Astrocyte (in vitro differentiated cells and primary cell): ENCODE measurements around the gene DHRS7B. TPM values are rescaled to one million over a fixed set of nuclear protein-coding genes. Genes with fewer than 3 reads are reported as not detected.

Experiments
- DNase-seq: peaks from one replicate; pipeline ENCODE4 v3.0.0-alpha.2; 2010; ENCODE audit warnings: low read depth
- FAIRE-seq: peaks from 2 replicates; lab custom pipeline; 2011; peaks lifted over from hg19 to GRCh38; lab: Jason Lieb, UNC
- H2AFZ ChIP-seq: 2 replicates; pipeline ENCODE4 v1.6.0; 2012; ENCODE audit warnings: low read depth, low read length, inconsistent platforms
- H3K27ac ChIP-seq: 2 replicates; pipeline ENCODE4 v1.5.1; 2011; ENCODE audit warnings: low read depth, low read length, inconsistent platforms
- H3K27me3 ChIP-seq: 2 replicates; pipeline ENCODE4 v1.6.0; 2011; ENCODE audit warnings: low read length, inconsistent platforms; ENCODE audit not compliant: insufficient read depth
- H3K36me3 ChIP-seq: 2 replicates; pipeline ENCODE4 v1.5.1; 2011; ENCODE audit warnings: low read length, inconsistent platforms; ENCODE audit not compliant: insufficient read depth
- H3K4me1 ChIP-seq: 2 replicates; pipeline ENCODE4 v1.5.1; 2011; ENCODE audit warnings: low read length, inconsistent platforms; ENCODE audit not compliant: insufficient read depth
- H3K4me2 ChIP-seq: 2 replicates; pipeline ENCODE4 v1.6.0; 2012; ENCODE audit warnings: low read length, inconsistent platforms
- H3K4me3 ChIP-seq: 2 replicates; pipeline ENCODE4 v1.5.1; 2011; ENCODE audit warnings: low read depth, mild to moderate bottlenecking, low read length, inconsistent platforms; ENCODE audit not compliant: insufficient read depth
- H3K79me2 ChIP-seq: 2 replicates; pipeline ENCODE4 v1.6.0; 2012; ENCODE audit warnings: mild to moderate bottlenecking, low read length, inconsistent platforms; ENCODE audit not compliant: insufficient read depth
- H3K9ac ChIP-seq: 2 replicates; pipeline ENCODE4 v1.6.0; 2012; ENCODE audit warnings: mild to moderate bottlenecking, low read length, inconsistent platforms
- H3K9me3 ChIP-seq: 2 replicates; pipeline ENCODE4 v1.5.1; 2012; ENCODE audit warnings: low read depth, mild to moderate bottlenecking, low read length, inconsistent platforms; ENCODE audit not compliant: insufficient read depth
- H4K20me1 ChIP-seq: 2 replicates; pipeline ENCODE4 v1.6.0; 2012; ENCODE audit warnings: low read length, inconsistent platforms; ENCODE audit not compliant: insufficient read depth
- H3K27ac Mint-ChIP-seq: one replicate; pipeline ENCODE4 v1.8.0; 2021; ENCODE audit warnings: mild to moderate bottlenecking, mixed read lengths; ENCODE audit not compliant: unreplicated experiment
- H3K27me3 Mint-ChIP-seq: one replicate; pipeline ENCODE4 v1.8.0; 2021; ENCODE audit warnings: low read depth, mixed read lengths; ENCODE audit not compliant: unreplicated experiment
- H3K36me3 Mint-ChIP-seq: one replicate; pipeline ENCODE4 v1.8.0; 2021; ENCODE audit warnings: low read depth, mixed read lengths; ENCODE audit not compliant: unreplicated experiment
- H3K4me1 Mint-ChIP-seq: one replicate; pipeline ENCODE4 v1.8.0; 2021; ENCODE audit warnings: low read depth, mixed read lengths; ENCODE audit not compliant: unreplicated experiment
- H3K4me3 Mint-ChIP-seq: one replicate; pipeline ENCODE4 v1.8.0; 2021; ENCODE audit warnings: mild to moderate bottlenecking, moderate library complexity, mixed read lengths; ENCODE audit not compliant: unreplicated experiment
- H3K9me3 Mint-ChIP-seq: one replicate; pipeline ENCODE4 v1.8.0; 2021; ENCODE audit warnings: mild to moderate bottlenecking, mixed read lengths; ENCODE audit not compliant: unreplicated experiment
- EZH2 ChIP-seq: IDR thresholded peaks from 2 replicates; pipeline ENCODE4 v1.6.1; 2012; ENCODE audit warnings: mild to moderate bottlenecking, low read length, inconsistent platforms; ENCODE audit not compliant: insufficient read depth
- total RNA-seq: library from RNA; stranded (reverse); gene quantifications from 2 replicates; pipeline ENCODE4 v1.2.1, GENCODE V29; 2021
- TF ChIP-seq, protein P1 (sequence below): IDR thresholded peaks from 2 replicates; pipeline ENCODE4 v1.5.1; 2011; ENCODE audit warnings: low read depth, mild to moderate bottlenecking, inconsistent platforms, low read length, moderate library complexity; ENCODE audit not compliant: insufficient read depth

DHRS7B gene
- total RNA-seq, 1 donor from 2014 or later: 15.5 TPM

DNA sequence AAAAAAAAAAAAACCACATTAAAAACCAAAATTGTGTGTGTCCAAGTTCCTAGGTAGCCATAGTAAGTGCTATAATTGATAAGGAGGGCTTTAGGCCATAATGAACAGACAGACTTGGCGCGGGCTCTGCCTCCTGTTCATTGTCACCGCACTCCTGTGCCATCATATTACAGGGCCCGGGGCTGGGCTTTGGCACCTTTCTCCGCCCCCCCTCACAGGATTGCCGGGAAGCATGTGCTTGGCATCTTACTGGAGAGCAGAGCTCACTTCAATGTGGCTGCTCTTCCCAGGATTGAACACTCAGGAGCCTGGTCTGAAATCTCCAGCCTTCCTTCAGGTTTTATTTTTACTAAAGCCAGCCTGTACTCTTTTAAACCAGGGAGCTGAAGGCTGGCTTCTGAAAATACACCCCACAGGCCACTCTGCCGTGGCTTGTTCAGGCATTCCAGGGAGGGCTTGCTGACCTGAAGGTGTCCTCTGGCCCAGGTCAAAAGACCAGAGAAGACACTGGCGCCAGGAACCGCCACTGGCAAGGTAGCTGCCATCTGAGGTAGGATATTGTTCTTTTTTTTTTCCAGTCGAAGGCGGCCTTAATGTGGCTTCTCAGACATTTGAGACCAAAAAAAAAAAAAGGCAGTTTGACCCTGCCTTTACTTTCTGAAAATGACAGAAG, 39.3 kb downstream of the DHRS7B start:
- Histone ChIP-seq H3K9ac (no peak overlapping the region), H3K27me3 (no peaks in the 10 kb centered on the region), H2AFZ (no peak overlapping the region), H3K4me2 (no peak overlapping the region), H4K20me1 (peaks cover 3% of the 10 kb centered on the region), H3K4me3 (no peak overlapping the region), H3K27ac (no peak overlapping the region), H3K4me1 (no peaks in the 10 kb centered on the region), H3K9me3 (no peaks in the 10 kb centered on the region), H3K79me2 (peaks cover 4% of the 10 kb centered on the region), H3K36me3 (no peaks in the 10 kb centered on the region)
- peaks cover 5% of the 10 kb centered on the region for H3K9me3 Mint-ChIP-seq
- FAIRE-seq (no peak), DNase-seq (no peak)
- TF ChIP-seq, protein P1, sequence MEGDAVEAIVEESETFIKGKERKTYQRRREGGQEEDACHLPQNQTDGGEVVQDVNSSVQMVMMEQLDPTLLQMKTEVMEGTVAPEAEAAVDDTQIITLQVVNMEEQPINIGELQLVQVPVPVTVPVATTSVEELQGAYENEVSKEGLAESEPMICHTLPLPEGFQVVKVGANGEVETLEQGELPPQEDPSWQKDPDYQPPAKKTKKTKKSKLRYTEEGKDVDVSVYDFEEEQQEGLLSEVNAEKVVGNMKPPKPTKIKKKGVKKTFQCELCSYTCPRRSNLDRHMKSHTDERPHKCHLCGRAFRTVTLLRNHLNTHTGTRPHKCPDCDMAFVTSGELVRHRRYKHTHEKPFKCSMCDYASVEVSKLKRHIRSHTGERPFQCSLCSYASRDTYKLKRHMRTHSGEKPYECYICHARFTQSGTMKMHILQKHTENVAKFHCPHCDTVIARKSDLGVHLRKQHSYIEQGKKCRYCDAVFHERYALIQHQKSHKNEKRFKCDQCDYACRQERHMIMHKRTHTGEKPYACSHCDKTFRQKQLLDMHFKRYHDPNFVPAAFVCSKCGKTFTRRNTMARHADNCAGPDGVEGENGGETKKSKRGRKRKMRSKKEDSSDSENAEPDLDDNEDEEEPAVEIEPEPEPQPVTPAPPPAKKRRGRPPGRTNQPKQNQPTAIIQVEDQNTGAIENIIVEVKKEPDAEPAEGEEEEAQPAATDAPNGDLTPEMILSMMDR: no peak
- no peak for TF ChIP-seq EZH2
- H3K36me3 Mint-ChIP-seq: peaks cover 4% of the 10 kb centered on the region
- no peak overlapping the region for H3K27ac Mint-ChIP-seq
- peaks cover 20% of the 10 kb centered on the region for H3K4me1 Mint-ChIP-seq
- no peaks in the 10 kb centered on the region for H3K27me3 Mint-ChIP-seq
- no peak overlapping the region for H3K4me3 Mint-ChIP-seq

DNA sequence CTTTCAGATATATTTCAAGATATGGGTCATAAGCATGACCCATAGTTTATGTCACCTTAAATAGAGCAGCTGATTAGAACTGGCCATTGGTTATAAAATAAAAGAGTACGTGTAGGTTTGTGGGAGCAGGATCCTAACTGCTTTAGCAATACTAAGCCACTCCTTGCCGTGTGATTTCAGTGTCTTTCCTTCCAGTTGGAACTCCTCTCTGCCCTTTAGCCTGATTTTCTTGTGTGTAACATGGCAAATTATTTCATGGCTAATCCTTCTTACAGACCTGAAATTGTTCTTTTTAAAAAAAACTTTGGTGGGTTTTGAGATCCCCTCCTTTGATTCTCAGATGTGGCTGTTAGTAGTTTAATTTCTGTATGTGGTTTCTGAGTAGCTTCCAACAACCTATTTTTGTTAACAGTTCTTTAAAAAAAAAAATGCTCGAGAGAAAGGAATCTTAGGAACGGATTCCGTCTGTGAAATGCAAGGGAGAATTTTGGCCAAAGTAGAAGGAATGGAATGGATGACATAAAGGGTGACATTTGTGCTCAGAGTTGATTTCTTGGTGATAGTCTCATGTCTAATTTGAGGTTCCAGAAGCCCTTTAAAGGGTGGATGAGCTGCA, 39.9 kb downstream of the DHRS7B start:
- Histone ChIP-seq H3K36me3 (no peaks in the 10 kb centered on the region), H3K9me3 (no peaks in the 10 kb centered on the region), H3K4me3 (no peak overlapping the region), H3K27me3 (no peaks in the 10 kb centered on the region), H3K9ac (no peak overlapping the region), H2AFZ (no peak overlapping the region), H3K4me2 (no peak overlapping the region), H3K27ac (no peak overlapping the region), H4K20me1 (peaks cover 3% of the 10 kb centered on the region), H3K79me2 (peaks cover 4% of the 10 kb centered on the region), H3K4me1 (no peaks in the 10 kb centered on the region)
- DNase-seq (peak; percentile 66), FAIRE-seq (no peak)
- peaks cover 5% of the 10 kb centered on the region for H3K9me3 Mint-ChIP-seq
- TF ChIP-seq, protein P1: no peak
- TF ChIP-seq EZH2: no peak
- no peak overlapping the region for H3K27ac Mint-ChIP-seq
- peaks cover 6% of the 10 kb centered on the region for H3K36me3 Mint-ChIP-seq
- no peak overlapping the region for H3K4me3 Mint-ChIP-seq
- H3K4me1 Mint-ChIP-seq: peaks cover 16% of the 10 kb centered on the region
- no peaks in the 10 kb centered on the region for H3K27me3 Mint-ChIP-seq

DNA sequence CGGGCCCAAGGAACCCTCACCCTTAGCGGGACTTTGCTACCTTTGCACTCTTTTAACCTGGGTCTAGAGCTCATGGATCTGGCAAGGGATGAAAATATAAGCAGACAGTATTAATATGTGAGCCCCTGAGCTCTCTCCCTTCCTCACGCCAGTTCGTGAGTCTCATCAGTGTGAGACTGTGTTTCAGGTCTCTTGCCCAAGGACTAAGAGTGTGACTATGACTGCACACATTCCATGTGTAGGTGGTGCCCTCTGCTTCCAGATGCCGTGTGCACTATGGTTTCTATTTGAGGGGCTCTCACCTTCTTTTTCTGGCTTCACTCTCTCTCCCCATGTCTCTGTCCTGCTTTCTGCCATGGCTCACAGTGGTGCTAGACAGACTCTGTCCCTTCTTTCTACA, 40.5 kb downstream of the DHRS7B start:
- no peak overlapping the region for H3K4me3 Mint-ChIP-seq
- peak; percentile 6 for DNase-seq
- Histone ChIP-seq H3K9me3 (no peaks in the 10 kb centered on the region), H3K36me3 (no peaks in the 10 kb centered on the region), H3K27me3 (no peaks in the 10 kb centered on the region), H3K4me1 (no peaks in the 10 kb centered on the region), H3K4me2 (no peak overlapping the region), H2AFZ (no peak overlapping the region), H3K27ac (no peak overlapping the region), H3K79me2 (peaks cover 4% of the 10 kb centered on the region), H4K20me1 (peaks cover 3% of the 10 kb centered on the region), H3K4me3 (no peak overlapping the region), H3K9ac (no peak overlapping the region)
- no peak for FAIRE-seq
- peaks cover 5% of the 10 kb centered on the region for H3K9me3 Mint-ChIP-seq
- peaks cover 13% of the 10 kb centered on the region for H3K4me1 Mint-ChIP-seq
- peaks cover 6% of the 10 kb centered on the region for H3K36me3 Mint-ChIP-seq
- TF ChIP-seq EZH2: no peak
- TF ChIP-seq, protein P1: no peak
- H3K27me3 Mint-ChIP-seq: no peaks in the 10 kb centered on the region
- no peak overlapping the region for H3K27ac Mint-ChIP-seq
